CD4-positive, alpha-beta T cell treated with Interleukin-6 for 4 hours (primary cell): ENCODE results near the gene TP53I11.

Experiments used
- DNase-seq: peaks from one replicate; pipeline ENCODE4 v3.0.0-alpha.2; 2020; ENCODE audit warnings: mixed read lengths

The TP53I11 gene

DNA sequence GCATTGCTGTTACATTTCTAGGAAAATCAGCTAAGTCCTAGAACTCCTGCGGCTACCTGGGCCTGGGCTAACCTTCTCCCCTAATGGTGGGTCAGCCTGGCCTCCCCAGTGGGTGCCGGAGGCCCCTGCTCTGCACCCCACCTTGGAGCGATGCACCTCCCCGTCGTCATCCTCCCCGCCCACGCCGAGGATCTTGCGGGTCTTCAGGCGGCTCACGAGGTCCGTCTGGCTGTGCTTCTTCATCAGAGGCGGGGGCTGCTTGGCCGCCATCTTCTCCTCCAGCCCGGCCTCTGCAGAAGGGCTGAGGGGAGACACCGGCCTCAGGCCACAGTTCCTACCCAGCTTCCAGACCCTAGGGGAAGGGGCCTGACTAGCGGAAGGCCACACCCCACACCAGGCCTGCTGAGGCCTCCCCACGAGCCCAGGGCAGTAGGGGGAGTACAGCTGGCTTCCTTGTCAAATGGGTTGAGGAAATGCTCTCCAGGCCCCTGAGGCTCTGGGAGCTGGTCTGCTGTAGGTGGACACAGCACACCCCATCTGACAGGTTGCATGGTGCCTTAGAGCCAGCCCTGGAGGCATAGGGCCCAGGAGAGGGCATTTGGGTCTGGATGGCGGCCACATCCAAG, 12.5 kb downstream of the TP53I11 start:
- no peak for DNase-seq

DNA sequence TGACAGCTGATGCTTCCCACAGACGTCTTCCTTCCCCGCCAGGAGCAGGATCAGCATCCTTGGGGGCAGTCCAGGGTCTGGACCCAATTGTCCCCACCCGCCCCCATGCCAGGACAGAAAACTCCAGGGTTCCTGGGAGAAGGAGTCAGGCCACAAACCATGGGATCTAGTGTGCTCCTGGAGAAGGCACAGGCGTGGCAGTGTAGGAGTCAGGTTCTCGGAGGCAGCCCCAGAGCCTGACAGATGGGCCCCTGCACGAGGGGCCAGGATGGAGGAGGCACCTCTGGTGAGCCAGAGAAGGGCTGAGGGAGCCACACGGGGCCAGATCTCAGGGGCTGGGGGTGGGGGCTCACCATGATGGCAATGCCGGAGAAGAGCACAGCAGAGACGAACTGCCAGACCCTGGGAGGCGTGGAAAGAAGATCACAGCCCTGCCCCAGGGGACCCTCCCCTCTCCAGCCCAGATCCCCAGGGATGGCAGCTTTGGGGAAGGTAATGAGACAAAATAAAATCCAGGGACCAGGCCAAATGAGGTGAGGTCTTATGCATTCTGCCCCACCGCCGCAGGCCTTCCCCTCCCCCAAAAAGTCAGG, 13.6 kb downstream of the TP53I11 start:
- no peak for DNase-seq

DNA sequence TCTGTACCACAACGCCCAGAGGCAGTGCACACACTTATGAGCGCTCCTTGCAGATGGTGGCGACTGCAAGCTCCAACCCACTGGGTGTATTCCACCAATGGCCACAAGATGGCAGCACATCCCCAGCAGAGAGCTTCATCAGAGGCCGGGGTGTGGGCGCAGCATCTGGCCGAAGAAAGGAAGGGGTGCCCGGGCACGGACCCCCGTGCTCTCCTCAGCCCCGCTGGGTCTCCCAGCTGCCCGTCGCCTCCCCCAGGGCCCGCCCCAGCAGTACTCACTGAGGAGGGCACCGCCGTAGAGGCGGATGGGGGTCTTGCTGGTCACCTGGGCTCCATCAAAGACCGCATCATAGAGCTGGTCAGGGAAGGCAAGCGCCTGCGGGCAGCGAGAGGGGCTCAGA, 14.2 kb downstream of the TP53I11 start:
- peak; percentile 76 for DNase-seq

DNA sequence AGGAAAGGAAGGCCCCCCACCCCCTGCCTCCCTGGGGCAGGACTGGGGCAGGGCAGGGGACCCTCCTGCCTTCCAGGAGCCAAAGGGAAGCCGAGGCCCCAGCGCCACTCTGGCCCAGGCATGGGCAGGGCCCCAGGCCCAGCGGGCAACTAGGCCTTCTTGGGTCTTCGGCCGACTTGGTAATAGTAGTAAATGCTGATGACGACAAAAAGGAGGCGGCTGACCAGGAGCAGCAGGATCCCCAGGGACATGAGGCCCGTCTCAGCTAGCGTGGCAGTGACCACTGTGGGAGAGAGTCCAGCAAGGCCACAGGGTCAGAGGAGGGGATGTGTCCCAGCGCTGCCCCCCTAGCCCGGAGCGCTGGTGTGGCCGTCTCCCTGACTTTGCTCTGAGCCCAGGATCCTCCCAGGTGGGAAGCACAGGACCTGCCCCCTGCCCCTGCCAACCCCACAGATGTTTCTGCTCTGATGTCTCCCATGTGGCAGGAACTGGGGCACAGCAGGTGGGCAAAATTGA, 15.9 kb downstream of the TP53I11 start:
- DNase-seq = no peak

DNA sequence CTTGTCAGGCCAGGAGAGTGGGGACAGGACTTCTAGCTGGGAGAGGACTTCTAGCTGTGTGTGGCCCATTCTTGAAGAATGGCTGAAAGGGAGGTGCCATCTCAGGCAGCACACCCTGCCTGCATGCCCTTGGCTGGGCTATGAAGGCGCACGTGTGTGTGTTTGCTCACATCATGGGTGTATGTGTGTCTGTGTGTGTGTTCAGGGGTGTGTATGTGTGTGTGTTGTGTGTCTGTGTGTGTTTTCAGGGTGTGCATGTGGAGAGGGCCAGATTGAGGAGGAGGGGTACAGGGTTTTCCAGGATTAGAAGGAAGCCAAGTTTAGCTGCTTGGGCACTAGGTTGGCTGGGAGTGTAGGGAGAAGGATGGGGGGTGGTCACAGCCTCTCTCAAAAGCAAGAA, 16.6 kb downstream of the TP53I11 start:
- no peak for DNase-seq

DNA sequence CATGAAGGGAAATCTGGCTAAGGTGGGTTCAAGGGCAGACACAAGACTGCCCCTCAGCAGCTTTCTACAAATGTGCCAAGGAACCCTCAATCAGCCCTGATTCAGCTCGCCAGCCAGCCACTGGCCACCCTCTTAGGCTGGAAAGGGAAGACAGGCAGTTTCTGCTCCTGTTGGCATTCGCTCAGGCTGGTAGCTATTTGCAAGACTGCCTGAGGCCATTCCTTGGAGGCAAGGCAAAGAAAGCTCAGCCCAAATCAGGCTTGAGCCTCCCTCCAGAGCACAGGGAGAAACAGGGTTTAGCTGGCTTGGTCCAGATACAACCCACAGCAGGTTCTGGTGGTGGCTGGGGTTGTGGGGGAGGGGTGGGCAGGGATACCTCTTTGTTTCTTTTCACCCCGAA, 19.2 kb downstream of the TP53I11 start:
- DNase-seq = no peak

DNA sequence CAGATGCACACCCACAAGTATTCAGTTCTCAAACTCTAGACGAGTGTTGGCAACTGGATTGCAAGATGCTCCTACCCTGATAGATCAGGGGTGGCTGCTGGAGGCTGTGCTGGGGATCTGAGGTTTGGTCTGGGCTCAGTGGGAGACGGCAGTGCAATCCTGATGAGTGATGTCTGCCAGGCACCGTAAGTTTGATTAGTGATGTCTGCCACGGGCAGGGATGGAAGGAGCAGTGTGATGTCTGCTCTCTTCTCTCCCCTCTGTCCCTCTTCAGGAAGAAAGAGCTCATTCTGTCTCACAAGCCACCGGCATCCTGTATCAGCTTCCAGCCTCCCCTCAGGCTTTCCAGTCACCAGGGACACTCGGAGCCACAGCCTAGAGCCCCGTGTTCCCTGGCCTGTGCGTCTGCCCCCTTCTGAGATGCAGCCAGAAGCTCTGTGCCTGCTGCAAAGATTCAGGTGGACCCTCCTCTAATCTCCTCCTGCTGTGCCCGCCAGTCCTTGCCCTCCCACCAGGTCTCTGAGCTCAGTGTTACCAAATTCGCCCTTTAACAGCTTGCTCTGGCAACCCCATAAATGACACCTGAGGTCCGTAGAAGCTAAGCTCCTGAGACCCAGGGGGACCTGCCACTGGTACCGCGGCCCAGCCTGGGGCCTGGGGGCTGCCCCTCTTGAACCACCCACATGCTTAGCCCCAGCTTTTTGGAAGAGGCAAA, 19.9 kb downstream of the TP53I11 start:
- DNase-seq = no peak

DNA sequence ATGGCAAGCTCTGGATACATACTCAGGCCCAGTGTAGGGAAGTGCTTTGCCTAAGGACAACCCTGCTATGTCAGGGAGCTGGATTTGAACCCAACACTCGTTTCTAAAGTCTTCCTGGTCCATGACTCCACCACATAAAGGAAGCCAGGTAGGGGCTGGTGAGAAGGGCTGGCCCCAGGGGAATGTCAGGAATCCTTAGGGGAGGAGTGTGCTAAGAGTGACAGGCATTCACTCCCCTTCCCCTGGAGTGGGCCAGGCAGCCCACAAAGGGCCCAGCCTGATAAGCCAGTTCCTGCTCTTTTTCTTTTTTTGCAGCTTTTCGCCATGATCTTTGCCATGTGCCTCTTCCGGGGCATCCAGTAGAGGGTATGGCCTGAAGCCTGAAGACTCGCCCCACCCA, 21.9 kb downstream of the TP53I11 start:
- no peak for DNase-seq

DNA sequence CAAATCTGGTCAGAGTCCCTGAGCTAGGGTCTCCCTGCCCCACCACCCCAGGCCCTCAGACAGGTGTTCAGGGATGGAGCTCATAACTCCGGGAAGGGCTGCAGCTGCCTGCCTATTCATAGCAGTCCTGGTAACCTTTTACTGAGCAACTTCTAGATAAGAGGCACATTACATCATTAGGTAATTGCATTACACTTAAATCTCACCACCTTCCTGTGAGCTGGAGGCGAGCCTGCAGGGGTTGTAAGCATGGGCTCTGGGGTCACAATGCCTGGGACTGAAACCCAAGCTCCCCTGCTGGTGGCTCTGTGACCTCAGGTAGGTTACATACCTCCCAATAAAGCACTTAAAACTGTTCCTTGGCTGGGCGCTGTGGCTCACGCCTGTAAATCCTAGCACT, 22.5 kb downstream of the TP53I11 start:
- DNase-seq = no peak

DNA sequence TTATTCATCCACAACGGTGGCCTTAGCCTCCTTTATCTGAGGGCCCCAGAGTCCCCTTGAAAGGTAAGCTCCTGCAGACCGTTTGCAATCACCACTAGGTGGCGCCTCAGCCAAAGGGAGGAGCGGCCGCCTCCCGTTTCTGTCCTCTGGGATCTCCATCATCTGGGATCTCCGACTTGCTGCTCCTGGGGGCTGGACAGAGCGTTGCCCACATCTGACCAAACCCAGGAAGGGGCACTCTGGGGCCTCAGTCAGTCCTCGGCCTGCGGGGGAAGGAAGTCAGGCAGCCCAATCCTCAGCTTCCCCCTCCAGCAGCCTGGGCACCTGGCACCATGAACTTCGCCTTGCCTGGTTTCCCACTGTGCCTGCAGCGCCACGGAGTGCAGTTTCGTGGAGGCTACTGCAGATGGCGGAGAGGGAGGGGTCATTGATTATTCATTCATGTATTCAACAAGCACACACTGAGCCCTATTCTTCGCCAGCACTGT, 23.5 kb downstream of the TP53I11 start:
- peak; percentile 72 for DNase-seq

DNA sequence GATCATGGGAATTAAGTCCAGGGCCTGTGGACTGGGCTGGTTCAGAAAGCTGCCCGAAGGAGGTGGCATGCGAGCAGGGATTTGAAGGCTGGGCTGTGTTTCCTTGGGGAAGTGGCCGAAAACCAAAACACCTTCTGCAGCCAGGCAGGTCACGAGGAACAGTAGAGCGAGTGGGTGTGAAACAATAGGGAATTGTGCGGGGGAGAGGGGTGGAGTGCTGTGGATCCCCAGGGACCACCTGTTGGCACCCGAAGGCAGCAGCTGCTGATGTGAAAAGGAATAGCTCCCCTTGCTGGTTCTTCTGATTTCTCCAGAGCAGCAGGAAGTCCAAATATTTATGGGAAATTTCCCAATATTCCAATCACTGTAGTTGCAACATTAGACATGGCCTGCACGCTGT, 24.6 kb downstream of the TP53I11 start:
- DNase-seq = no peak

DNA sequence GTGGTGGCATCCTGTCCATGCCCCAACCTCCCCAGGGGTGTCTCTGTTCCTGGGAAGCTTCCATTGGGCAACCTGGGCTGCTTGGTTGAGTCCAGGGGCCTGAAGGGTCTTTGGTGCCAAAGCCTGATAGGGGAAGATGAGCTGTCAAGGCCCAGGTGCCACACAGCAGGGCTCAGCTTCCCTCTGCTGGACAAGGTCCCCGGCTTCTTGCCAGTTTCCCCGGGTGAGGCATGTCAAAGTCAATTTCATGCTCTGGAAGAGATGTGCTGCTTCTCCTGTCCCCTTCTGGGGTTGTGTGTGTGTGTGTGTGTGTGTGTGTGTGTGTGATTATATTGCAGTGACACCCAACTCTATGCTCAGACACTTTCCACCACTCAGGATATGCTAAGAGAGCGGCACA, 26.9 kb downstream of the TP53I11 start:
- no peak for DNase-seq

DNA sequence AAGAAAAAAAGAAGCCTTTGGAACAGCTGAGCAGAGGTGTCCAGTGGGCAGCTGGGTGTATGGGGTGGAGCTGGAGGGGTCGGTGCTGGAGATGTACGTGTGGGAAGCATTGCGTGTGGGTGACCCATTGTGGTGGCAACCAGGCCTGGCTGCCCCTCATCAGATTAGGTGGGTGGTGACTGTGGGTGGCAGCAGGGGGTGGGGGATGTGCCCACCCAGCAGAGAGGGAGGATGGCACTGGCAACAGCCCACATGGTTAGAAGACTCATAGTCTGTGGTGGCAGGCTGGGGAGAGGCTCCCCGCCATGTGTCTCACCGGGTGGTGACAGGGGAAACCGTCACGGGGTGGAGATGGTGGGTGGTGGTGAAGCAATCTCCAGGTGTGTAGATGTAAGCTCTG, 27.6 kb downstream of the TP53I11 start:
- DNase-seq = no peak

DNA sequence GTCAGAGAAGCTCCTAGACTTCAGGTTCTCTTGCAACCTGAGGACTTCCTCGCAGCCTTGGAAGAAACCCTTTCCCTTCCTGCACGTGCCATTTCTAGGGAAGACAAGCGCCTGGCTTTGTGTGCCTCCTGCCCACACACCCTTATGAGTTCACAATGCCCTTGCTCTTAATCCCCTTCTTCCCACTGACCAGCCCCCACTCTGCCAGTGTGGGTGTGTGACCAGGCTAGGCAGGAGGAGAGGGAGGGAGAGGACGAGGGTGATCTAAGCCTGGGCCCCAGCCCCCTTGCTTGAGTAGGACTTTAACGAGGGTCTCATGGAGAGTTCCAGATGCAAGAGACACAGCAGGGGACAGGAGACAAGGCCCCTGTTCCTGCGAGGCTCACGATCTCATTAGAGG, 30.2 kb downstream of the TP53I11 start:
- DNase-seq = no peak

DNA sequence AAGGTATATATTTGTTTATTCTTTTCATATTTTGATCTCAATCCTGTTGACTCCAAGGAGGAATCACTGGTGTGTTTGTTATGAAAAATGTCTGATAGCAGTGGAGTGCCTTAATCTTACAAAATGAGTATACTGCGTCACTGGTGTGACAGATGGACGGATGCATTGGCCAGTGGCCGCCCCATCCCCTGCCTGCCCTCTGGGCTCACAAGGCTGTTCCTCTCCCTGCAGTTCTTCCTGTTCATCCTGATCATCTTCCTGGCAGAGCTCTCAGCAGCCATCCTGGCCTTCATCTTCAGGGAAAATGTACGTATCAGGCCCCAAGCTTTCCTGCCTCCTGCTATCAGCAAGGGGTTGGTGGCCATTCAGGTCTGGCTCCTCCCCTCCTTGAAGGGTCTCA, 32.9 kb downstream of the TP53I11 start:
- DNase-seq = no peak

DNA sequence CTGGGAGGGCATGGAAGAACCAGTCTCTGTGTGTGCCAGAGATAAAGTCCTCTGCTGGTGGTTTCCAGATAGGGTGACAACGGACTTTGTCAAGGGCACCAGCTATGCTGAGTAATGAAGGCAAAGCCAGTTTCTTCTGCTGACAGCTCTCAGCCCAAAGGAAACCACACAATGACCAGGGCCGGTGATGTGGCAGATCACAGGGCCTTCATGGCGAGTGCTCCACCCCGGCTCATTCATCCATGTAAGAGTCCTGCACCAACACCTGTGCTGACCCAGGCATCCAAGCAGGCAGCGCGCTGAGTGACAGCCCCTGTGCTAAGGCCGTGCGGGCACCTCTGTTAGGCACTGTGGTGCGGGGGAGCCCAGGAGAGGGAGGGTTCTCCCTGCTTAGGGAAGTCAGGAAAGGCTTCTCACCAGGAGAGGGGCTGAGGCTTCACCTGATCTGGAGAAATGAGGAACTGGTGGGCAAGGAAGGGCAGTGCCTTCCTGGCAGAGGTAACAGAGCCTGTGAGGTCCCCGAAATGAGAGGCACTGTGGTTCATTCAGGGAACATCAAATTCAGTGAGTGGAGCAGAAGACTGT, 33.8 kb downstream of the TP53I11 start:
- no peak for DNase-seq

DNA sequence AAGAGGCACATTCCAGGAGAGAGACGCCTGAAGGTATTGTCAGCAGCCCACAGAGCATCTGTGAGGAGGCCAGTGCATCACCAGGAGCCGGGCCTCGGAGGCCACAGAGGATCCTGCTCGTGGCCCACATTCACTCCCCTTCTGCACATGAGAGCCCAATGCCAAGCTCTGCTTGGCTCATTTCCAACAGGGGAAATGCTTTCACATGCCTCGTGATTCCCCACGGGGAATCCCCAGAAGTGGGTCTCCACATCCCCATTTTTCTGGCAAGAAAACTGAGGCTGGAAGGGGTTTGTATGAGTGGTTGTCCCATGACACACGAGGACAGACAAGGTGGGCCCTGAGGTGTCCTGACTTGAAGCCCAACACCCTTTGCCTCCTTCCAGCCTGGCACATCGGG, 34.4 kb downstream of the TP53I11 start:
- no peak for DNase-seq

DNA sequence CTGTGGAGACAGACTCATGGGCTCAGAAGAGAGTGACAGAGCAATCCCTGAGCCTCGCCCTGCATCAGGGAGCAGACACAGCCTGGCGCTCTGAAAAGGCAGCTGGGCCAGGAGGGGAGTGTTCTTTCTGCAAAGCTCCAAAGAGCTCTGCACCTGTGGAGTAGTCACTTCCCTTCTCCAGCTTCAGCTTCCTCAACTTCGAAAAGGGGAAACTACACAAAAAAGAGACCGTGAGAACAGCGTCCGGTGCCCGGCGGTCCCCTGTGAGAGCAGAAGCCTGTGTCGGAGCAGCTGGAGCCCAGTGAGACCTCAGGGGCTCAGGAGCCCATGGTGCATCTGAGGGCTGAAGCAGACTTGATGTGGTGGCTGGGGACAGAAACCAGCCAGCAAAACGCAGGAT, 35.1 kb downstream of the TP53I11 start:
- DNase-seq = no peak

DNA sequence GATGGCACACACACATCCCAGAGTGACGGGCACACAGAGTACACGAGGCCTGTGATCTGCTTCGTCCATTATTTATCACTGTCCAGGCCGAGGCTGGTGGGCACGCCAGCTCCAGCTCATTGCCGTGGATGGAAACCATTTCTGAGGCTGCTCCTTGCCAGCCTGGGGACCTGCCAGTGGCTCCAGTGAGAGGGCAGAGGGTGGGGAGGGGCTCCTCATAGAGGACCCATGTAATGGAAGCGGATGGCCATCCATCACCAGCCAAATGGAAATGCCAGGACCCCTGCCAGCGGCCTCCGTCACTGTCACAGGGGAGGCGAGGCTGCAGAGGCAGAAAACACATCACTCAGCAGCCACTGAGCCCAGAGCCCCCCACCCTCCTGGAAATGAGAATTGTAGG, 35.7 kb downstream of the TP53I11 start:
- DNase-seq = no peak

DNA sequence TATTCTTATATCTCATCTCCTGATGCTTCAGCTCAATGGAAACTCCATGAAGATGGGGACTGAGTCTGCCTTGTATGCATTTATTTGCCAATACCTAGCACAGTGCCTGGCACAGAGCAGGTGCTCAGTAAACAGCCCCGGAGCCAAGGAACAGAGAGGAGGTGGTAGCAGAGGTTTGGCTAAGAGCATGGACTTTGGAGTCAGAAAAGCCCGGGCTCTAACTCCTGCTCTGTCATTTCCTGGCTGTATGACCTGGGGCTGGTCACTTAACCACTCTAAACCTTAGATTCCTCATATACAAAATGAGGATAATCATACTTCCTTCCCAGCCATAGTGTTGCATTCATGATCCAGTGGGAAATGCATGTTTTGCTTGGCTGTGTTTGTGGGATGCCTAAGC, 36.6 kb downstream of the TP53I11 start:
- DNase-seq = no peak

DNA sequence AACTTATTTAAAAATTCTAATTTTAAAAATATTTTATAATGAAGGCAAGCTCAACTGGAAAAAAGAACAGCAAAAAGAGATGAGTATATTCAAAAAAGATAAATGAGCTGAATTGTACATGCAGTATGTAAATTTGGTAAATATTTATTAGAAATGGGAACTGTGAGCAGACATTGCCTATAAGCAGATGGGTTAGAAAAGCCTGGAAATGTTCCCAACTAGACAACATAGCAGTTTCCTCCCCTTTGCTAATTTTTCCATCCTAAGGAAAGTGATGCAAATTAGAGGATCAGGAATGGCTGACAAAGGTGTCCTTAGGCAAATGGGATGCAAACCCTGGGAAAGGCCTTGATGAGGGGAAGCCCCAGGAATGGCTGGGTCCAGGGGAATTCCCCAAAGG, 37.2 kb downstream of the TP53I11 start:
- DNase-seq = no peak

DNA sequence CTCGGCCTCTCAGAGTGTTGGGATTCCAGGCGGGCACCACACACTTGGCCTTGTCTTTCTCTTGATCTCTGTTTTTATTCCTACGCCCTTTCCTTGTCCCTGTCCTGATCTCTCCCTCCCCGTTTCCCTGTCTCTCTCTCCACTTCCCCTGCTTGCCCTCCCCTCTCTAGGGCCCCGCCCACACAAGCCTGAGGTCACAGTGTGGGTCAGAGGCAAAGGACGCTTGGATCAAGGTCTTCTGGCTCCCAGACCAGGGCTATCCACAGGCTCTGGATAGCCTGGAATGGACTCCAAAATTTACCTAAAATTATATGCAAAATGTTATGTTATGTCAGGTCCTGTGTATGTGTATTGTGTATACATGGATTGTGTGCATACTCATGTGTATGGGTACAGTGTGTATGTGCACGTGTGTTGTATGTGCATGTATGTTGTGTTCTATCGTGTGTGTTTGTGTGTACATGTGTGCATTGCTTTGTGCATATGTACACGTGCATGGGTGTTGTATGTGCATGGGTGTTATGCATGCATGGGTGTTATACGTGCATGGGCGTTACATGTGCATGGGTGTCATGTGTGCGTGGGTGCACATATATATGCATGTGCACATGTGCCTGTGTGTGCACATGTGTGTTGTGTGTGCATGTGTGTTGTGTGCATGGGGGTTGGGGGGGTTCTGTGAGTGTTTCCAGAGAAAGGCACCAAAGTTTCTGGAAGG, 38.3 kb downstream of the TP53I11 start:
- no peak for DNase-seq
